Retina (tissue), 1 donor: ENCODE results near the gene IBSP.
A peak's percentile ranks its signal among the peaks of the same experiment; 100 is the strongest.

Experiments
- DNase-seq: peaks from one replicate; pipeline ENCODE4 v3.0.0-alpha.2; 2016

The IBSP gene

DNA sequence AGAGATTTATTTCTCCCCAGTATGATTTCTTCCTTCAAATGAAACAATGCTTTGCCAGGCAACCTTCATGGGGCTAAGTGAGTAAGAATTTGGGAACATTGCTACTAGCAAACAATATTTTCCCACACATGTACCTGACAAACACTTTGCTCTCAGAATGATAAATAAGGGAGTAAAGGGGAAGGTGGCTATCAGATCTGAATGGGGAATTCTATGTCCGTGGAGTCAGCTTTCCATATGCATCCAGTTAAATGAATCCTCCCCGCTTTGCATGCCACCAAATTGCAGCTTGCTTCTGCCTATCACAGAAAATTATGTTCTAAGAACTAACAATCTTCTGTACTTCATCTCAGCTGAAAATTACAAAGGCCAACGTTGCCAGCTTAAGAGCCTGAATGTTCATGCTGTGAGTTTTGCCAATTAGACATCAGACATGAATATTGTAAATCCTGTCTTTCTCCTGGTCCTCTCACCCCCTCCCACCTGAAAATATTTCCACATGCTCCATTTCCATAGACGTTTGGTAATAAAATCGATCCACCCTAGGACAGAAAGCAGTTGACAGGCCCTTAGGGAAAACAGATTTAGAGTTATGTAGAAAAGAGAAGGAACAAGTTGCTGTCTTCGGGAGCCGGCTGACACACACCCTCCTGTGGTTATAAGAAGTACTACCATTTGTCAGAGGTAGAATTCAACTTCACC, 39.7 kb downstream of the IBSP start:
- peak; percentile 53 for DNase-seq

DNA sequence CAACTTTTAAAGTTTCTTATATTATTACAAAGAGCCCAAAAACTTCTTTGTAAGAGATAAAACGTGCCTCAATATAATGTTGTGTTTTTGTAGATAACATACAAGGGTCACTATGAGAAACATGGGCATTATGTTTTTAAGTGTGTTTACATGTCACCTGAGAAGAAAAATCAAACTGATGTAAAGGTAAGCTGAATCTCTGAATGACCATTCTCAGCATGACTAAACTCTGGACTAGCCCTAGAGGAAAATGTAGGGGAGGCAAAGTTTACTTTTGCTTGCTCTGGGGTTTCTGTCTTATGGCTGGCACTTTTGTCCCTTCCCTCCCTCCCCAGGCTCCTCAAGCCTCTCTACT, 40.2 kb downstream of the IBSP start:
- DNase-seq = no peak

DNA sequence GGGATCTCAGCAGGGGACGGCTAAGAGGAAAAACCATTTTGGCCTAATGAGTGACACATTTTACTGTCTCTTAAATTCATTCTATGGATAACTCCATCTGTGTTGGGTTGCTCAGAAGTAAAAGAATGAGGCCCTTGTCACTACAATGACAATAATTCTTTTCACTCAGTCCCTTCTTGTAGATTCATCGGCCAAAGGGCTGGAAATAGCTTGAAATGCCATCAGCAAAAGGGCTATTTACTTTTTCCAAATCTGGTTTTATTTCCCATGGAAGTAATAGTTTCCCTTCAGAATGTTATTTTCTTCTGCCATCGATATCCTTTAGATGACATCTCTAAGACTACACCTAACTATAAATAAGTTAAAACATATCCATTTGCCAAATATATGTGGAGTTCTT, 40.8 kb downstream of the IBSP start:
- DNase-seq = no peak

DNA sequence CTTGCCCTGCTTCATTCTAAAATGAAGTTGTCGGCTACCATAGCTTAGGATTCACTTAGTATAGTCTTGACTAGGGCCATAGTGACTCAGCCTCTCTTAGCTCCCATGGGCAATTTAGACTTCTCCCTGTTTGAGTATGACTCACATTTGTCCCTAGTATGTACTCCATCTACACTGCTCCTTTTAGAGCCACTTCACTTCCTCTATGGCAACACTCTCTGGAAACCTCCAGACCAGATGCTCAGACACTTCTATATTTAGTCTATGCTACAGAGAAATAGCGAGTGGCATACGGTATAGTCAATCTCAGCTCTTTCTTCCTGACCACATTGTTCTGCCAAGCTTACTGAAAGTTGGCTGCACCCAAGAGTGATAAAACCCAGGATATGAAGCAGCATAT, 44.6 kb downstream of the IBSP start:
- DNase-seq = no peak

DNA sequence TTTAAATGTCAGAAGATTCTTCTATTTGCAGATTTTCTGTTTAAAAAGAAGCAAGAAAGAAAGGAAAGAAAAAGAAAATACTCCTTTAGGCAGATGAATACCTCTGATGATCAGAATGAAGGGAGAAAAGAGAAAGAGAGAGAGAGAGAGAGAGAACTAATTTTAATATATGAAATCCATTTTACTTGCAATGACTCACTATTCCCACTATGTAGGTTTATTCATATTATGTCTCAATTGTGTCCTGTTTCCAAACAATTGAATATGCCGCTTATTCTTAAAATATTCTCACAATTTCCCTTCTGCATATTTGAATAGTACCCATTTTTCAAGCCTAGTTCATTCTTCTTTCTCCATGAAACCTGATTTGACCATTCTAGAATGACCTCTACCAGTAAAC, 45.1 kb downstream of the IBSP start:
- DNase-seq = no peak

DNA sequence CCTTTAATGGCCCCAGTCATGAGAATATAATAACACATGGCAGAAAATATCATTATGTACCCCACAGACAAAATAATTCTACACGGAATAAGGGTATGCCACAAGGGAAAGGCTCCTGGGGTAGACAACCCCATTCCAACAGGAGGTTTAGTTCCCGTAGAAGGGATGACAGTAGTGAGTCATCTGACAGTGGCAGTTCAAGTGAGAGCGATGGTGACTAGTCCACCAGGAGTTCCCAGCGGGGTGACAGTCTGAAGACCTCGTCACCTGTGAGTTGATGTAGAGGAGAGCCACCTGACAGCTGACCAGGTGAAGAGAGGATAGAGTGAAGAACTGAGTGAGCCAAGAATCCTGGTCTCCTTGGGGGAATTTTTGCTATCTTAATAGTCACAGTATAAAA, 46.9 kb downstream of the IBSP start:
- no peak for DNase-seq

DNA sequence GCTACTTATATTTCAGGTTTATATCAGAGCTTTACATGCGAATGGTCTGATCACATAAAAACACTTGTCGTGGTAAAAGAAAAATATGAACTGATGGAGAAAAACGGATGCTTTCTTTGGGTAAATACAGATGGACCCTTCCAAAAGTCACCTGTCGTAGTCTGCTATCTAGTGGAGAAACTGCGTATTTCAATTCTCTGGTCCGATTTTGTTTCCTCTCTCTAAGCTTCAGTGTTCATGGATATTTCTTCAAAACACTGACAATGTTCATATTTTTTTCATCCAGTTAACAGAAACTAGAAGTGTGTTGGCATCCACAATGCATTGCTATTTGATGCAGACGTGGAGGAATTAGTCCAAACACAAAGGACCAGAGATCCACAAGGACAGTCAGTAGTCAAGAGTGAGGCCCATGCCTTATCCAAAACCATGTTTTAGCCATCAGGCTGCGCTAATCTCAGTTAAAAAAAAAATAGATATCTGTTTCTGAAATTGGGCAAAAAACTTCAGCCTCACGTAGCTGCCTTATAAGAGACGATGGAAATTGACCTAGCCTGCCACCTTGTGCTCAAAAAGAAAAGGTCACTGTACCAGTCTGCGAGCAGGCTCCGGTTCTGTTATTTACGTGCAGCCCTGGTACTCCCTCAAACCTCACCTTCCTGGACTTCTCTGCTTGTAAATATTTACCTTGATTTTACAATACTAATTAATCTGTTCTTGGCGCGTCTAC, 49.4 kb downstream of the IBSP start:
- peak; percentile 67 for DNase-seq

DNA sequence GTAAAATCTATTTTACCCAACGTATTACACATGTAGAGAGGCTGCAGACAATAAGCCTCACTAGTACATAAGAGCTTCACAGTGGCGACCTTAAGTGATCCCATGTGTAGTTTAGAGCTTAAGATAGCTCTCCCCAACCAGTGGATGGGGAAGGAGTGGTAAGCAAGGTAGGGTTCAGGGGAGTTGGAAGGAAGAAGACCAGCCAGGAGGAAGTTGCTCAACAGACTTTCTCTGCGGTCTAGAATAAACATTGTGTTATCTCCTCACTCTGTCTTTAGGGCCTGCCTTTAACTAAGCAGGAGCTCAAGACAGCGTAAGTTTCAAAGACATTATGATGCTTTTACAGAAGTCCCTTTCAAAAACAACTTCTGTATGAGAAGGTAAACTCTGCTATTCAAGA, 50.3 kb downstream of the IBSP start:
- no peak for DNase-seq

DNA sequence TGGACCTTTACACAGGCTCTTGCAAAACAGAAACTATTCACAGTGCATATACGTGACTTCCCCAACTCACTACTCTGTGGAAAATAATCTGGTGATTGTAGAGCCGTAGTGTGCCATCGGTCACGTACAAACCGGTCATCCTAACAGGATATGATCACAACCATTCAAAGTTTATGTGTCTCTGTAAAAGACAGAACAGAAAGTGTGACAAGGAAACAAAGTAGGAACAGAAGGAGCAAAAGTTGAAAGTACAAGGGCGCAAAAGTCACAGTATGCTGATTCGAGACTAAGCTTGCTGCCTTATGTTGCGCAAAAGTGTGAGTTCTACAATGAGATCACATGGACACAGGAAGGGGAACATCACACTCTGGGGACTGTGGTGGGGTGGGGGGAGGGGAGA, 52.0 kb downstream of the IBSP start:
- no peak for DNase-seq

DNA sequence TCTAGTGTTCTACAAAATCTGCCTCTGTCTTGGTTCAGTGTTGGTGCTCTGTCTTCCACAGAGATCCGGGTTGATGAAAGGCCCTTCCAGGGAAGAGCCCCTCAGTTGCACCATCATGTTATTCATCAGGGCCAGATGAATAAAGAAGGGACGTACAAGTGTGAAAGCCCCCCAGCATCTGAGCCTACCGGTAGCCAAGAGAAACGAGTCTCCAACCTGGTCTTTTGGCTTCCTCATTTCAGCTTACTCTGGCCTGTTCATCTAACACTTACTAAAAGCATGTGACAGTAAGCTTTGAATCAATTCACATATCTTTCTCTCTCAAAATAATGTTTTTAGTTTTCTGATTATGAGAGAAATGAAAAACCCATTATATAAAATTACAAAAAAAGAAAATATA, 52.6 kb downstream of the IBSP start:
- DNase-seq = no peak

DNA sequence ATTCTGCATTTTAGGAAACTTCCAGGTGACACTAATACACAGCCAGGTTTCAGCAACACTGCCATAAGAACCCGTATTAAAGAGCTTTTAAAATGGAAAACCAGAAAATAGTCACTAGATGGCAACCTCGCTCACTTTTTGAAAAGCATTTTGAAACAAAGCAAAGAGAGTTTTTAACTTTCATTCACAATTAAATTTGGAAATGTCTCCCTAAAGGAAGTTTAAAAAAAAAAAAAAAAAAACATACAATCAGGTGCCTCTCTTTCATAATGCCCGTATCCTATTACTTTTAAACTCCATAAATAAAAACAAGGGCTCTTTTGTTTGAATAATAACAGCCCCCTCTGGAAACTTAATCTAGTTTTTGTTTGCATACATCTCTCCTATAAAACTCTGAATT, 53.8 kb downstream of the IBSP start:
- peak; percentile 60 for DNase-seq

DNA sequence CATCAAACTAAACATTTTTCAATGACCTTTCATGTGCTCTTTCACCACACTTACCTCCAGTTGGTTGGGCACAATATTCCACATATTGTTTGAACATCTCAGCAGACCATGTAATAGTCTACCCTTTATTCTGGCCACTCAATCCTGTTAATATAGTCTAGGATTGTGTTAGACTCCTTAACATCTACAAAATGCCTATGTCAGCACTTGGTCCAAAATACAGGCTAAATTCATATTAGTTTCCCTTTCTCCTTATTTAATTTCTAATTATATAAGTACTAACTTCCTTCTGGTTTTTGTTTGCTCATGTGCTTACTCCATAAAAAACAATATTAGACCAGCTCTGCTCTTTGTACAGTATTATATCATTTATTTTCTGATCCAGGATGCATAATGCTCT, 54.5 kb downstream of the IBSP start:
- DNase-seq = no peak

DNA sequence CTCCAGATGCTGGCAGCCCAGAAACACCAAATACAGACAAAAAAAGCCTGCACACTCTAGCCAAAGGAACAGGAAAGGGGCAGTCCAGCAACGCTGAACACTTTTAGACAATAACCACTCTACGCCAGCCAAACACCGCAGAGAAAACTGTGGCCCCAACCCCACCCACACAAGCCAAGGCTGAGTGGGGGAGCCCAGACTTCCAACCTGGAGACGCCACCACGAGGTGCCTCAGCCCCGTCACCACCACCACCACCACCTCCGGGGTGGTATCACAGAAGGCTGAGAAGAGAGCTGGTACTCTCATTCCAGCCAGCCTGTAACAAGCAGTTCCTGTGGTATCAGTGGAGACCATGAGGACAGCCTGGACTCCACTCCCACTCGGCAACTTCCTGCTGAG, 56.2 kb downstream of the IBSP start:
- DNase-seq = no peak

DNA sequence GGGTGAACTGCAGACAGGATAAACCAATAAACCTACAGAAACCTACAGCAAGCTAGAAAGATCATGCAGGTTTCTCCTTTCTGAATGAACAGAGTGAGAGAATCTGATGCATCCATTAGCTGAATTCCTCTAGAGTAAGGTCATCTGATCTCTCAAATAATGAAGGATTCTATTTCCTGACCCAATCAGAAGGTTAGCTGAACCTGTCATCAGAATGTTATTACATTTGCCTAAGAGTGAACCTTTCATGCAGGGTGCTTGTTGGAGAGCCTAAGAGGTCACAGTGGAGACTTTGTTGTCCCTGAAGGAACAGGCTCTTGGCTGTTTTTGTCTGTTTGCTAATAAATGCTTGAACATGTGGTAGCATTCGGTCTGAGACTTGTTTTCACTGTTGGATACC, 57.5 kb downstream of the IBSP start:
- no peak for DNase-seq

DNA sequence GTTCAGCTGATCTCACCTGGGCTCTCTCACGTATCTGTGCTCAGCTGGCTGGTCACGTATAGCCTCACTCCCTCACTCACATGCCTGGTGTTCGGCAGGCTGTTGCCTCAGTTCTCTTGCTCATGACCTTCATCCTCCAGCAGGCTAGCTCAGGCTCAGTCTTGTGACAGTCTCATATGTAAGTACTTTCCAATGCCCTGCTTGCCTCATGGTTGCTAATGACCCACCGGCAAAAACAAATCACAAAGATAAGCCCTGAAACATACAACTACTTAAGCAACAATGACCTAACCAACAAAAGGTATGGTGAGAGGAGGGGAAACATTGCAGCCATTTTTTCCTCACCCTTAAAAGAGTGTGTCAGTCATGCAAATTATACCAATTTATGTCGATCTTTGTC, 58.4 kb downstream of the IBSP start:
- no peak for DNase-seq
